SU-DHL-6 (cell line): ENCODE data around the gene PTPRH.

Source experiments
- H2AFZ ChIP-seq: fragments of 200-600 bp; sonication (generic); 2 replicates; pipeline ENCODE4 v1.6.1; 2014; ENCODE audit warnings: low read depth, mild to moderate bottlenecking, moderate library complexity, mixed read lengths, antibody characterized with exemption, low read length; ENCODE audit not compliant: severe bottlenecking
- H3F3A ChIP-seq: fragments of 200-600 bp; shearing (Covaris generic); 2 replicates; pipeline ENCODE4 v1.6.0; 2016; ENCODE audit warnings: antibody characterized with exemption, mild to moderate bottlenecking; ENCODE audit not compliant: insufficient read depth
- H3K27ac ChIP-seq: fragments of 200-600 bp; sonication (generic); 2 replicates; pipeline ENCODE4 v1.5.1; 2016; ENCODE audit warnings: low read depth, mild to moderate bottlenecking, low read length, moderate library complexity, mixed read lengths
- H3K27me3 ChIP-seq: fragments of 200-600 bp; sonication (generic), shearing (Covaris generic); 2 replicates; pipeline ENCODE4 v1.6.0; 2014; ENCODE audit warnings: mild to moderate bottlenecking, low read length
- H3K36me3 ChIP-seq: fragments of 200-600 bp; sonication (generic); 2 replicates; pipeline ENCODE4 v1.6.1; 2014; ENCODE audit warnings: mild to moderate bottlenecking, low read length, mixed read lengths
- H3K4me2 ChIP-seq: fragments of 300-600, 200-600 bp; shearing (Covaris generic), sonication (generic); 2 replicates; pipeline ENCODE4 v1.6.0; 2014; ENCODE audit warnings: low read length, low read depth, mild to moderate bottlenecking; ENCODE audit not compliant: poor library complexity, severe bottlenecking
- H3K4me3 ChIP-seq: fragments of 200-600 bp; sonication (generic); 2 replicates; pipeline ENCODE4 v1.5.1; 2014; ENCODE audit warnings: antibody characterized with exemption, low read length, mild to moderate bottlenecking, mixed read lengths; ENCODE audit not compliant: insufficient read depth, poor library complexity, severe bottlenecking
- H3K79me2 ChIP-seq: fragments of 200-600 bp; sonication (generic); 2 replicates; pipeline ENCODE4 v1.6.1; 2014; ENCODE audit warnings: mild to moderate bottlenecking, low read length, moderate library complexity; ENCODE audit not compliant: insufficient read depth
- H3K9ac ChIP-seq: fragments of 200-600 bp; sonication (generic); 2 replicates; pipeline ENCODE4 v1.7.0; 2014; ENCODE audit warnings: mild to moderate bottlenecking, low read length
- H3K9me2 ChIP-seq: fragments of 200-600 bp; sonication (generic); replicated peaks from 2 replicates; pipeline ENCODE4 v1.6.1; 2014; ENCODE audit warnings: low read length; ENCODE audit not compliant: insufficient read depth
- H3K9me3 ChIP-seq: fragments of 200-600 bp; sonication (generic); 2 replicates; pipeline ENCODE4 v1.6.1; 2014; ENCODE audit warnings: low read length, mixed read lengths; ENCODE audit not compliant: insufficient read depth
- H4K20me1 ChIP-seq: fragments of 200-600 bp; sonication (generic); 2 replicates; pipeline ENCODE4 v1.6.1; 2014; ENCODE audit warnings: low read depth, mild to moderate bottlenecking, antibody characterized with exemption, low read length, moderate library complexity, mixed read lengths
- EZH2phosphoT487 ChIP-seq: fragments of 200-600 bp; sonication (generic), shearing (Covaris generic); conservative IDR thresholded peaks from 2 replicates; pipeline ENCODE4 v1.6.1; 2018; ENCODE audit warnings: mild to moderate bottlenecking, antibody characterized with exemption, low read length, moderate library complexity, mixed read lengths
- TF ChIP-seq, protein P1 (sequence below): fragments of 200-600 bp; sonication (generic); IDR thresholded peaks from one replicate; pipeline ENCODE4 v1.5.1; 2017; ENCODE audit warnings: antibody characterized with exemption, mild to moderate bottlenecking, low read length, moderate library complexity; ENCODE audit not compliant: insufficient read depth, poor library complexity, severe bottlenecking

The PTPRH gene

DNA sequence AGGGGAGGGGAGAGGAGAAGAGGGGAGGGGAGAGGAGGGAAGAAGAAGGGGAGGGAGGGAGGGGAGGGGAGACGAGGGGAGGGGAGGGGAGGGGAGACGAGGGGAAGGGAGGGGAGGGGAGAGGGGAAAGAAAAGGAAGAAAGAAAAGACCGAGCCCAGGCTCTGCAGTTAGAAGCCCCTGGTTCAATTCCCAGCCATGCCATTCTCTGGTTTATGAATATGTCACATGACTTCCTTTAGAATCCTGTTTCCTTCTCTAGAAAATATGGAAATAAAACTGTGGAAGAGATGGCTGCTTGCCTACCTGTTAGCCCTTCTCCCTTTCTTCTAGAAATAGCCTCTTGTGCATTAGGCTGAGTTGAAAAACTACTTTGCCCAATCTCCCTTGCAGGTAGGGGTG is 74.6 kb downstream of the PTPRH start:
- TF ChIP-seq EZH2phosphoT487, result no peak
- TF ChIP-seq, protein P1, sequence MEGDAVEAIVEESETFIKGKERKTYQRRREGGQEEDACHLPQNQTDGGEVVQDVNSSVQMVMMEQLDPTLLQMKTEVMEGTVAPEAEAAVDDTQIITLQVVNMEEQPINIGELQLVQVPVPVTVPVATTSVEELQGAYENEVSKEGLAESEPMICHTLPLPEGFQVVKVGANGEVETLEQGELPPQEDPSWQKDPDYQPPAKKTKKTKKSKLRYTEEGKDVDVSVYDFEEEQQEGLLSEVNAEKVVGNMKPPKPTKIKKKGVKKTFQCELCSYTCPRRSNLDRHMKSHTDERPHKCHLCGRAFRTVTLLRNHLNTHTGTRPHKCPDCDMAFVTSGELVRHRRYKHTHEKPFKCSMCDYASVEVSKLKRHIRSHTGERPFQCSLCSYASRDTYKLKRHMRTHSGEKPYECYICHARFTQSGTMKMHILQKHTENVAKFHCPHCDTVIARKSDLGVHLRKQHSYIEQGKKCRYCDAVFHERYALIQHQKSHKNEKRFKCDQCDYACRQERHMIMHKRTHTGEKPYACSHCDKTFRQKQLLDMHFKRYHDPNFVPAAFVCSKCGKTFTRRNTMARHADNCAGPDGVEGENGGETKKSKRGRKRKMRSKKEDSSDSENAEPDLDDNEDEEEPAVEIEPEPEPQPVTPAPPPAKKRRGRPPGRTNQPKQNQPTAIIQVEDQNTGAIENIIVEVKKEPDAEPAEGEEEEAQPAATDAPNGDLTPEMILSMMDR, result no peak
- no peak overlapping the region for H2AFZ ChIP-seq
- H3K27me3 ChIP-seq, result no peaks in the 10 kb centered on the region
- no peak overlapping the region for H3K9ac ChIP-seq
- no peak overlapping the region for H3K4me2 ChIP-seq
- no peak overlapping the region for H3K4me3 ChIP-seq
- no peak overlapping the region for H3K27ac ChIP-seq
- no peaks in the 10 kb centered on the region for H3F3A ChIP-seq
- no peaks in the 10 kb centered on the region for H4K20me1 ChIP-seq
- H3K9me3 ChIP-seq, result no peaks in the 10 kb centered on the region
- no peaks in the 10 kb centered on the region for H3K36me3 ChIP-seq
- H3K79me2 ChIP-seq, result no peaks in the 10 kb centered on the region
- H3K9me2 ChIP-seq, result no peaks in the 10 kb centered on the region

DNA sequence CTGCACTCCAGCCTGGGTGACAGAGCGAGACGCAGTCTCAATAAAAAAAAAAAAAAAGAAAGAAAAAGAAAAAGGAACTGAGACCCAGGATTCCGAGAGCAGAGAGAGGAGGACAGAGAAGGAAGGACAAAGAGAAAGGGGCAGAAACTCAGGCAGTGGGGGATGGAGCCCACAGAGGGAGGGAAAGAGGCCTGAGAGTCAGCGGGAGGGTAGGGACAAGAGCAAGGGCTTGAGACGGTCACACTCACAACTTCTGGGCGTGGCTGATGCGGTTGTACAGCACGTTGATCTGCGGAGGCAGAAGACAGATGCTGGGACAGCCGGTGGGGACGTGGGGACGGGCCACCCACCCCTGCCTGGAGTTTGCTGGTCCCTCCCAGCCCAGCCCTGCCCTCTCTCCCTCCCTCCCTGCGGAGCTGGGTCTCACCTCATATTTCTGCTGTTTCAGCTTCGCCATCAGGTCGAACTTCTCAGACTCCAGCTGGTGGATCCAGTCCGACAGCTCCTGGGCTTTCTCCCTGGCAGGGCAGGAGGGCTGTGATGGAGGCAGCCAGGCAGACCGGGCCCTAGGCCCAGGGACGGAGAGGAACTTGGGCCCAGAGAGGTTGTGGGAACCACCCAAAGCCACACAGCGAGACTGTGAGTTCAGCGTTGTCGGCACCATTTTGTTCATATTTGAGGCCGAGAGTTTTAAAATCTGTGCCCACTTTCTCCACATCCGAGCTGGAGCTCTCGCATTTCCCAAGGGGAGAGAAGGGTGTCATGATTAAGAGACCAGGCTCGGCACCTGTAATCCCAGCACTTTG is 75.5 kb downstream of the PTPRH start:
- no peaks in the 10 kb centered on the region for H3K36me3 ChIP-seq
- H3K9me3 ChIP-seq, result no peaks in the 10 kb centered on the region
- no peaks in the 10 kb centered on the region for H3K27me3 ChIP-seq
- H3K4me2 ChIP-seq, result peak overlapping the region; percentile 24
- TF ChIP-seq, protein P1, result no peak
- TF ChIP-seq EZH2phosphoT487, result no peak
- no peaks in the 10 kb centered on the region for H4K20me1 ChIP-seq
- no peaks in the 10 kb centered on the region for H3F3A ChIP-seq
- H3K9me2 ChIP-seq, result no peaks in the 10 kb centered on the region
- H3K4me3 ChIP-seq, result no peak overlapping the region
- H2AFZ ChIP-seq, result no peak overlapping the region
- H3K9ac ChIP-seq, result no peak overlapping the region
- no peak overlapping the region for H3K27ac ChIP-seq
- no peaks in the 10 kb centered on the region for H3K79me2 ChIP-seq

DNA sequence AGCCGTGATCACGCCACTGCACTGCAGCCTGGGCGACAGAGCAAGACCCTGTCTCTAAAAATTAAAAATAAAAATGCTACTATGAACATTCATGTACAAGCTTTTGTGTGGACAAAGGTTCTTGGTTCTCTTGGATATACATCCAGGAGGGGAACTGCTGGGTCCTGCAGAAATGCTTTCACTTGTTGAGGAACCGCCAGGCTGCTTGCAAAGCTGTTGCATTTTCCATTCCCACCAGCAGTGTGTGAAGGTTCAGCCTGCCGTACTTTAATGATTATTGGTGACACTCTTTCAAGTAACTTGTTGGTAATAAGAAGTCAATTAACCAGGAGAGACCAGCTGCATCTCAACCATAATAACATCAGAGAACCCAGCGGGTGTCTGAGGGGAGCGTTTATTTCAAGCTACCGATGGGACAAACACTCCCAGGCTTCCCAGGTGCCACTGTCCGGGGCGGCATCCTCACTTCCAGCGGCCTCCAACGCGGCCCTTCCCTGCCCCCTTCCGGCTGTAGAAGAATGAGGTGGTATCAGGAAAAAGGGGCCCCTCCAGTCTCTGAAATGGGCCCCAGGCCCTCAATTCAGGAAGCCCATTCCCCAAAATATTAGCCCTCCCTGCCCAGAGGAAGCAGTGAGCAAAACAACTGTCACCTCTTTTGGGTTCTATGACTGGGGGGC is 76.7 kb downstream of the PTPRH start:
- H3K9me2 ChIP-seq, result no peaks in the 10 kb centered on the region
- H3F3A ChIP-seq, result no peaks in the 10 kb centered on the region
- no peaks in the 10 kb centered on the region for H3K27me3 ChIP-seq
- H3K79me2 ChIP-seq, result no peaks in the 10 kb centered on the region
- H3K36me3 ChIP-seq, result no peaks in the 10 kb centered on the region
- H4K20me1 ChIP-seq, result no peaks in the 10 kb centered on the region
- TF ChIP-seq, protein P1, result peak; percentile 26
- TF ChIP-seq EZH2phosphoT487, result no peak
- H3K9me3 ChIP-seq, result no peaks in the 10 kb centered on the region
- H3K27ac ChIP-seq, result no peak overlapping the region
- no peak overlapping the region for H3K4me3 ChIP-seq
- H3K4me2 ChIP-seq, result no peak overlapping the region
- H2AFZ ChIP-seq, result no peak overlapping the region
- H3K9ac ChIP-seq, result no peak overlapping the region
